Pancreas (tissue), 10 donors: Measurements from ENCODE around the gene ALDH4A1. TPM values are rescaled to one million over a fixed set of nuclear protein-coding genes. Genes with fewer than 3 reads are reported as not detected.

Source experiments
- ATAC-seq, 4 donors: fragments of 200-7000 bp; cut with Tn5 transposase; one replicate each; pipeline versions ENCODE4 v1.8.0 to v1.9.1; 2020; ENCODE audit warnings: mild to moderate bottlenecking in 4 of 4, moderate library complexity in 4 of 4
- DNase-seq, 6 donors: peaks; one replicate each; pipeline ENCODE4 v3.0.0-alpha.2; 2020
- FAIRE-seq: peaks from 2 replicates; lab custom pipeline; 2012; peaks lifted over from hg19 to GRCh38; lab: Jason Lieb, UNC
- H3K27ac ChIP-seq, 4 donors: fragments of 200-600 bp; sonication (generic); 1 replicate in 3 of 4; 2 replicates in 1 of 4; pipeline versions ENCODE4 v1.5.0 to v1.8.0; 2020
- H3K27me3 ChIP-seq, 4 donors: fragments of 200-600 bp; one replicate each; pipeline ENCODE4 v1.8.0; 2021
- H3K36me3 ChIP-seq, 3 donors: fragments of 200-600 bp; sonication (generic) in 1 of 3; one replicate each; pipeline versions ENCODE4 v1.5.0 to v1.8.0; 2020 to 2021
- H3K4me1 ChIP-seq, 3 donors: fragments of 200-600 bp; one replicate each; pipeline ENCODE4 v1.8.0; 2021
- H3K4me3 ChIP-seq, 4 donors: fragments of 200-600 bp; sonication (generic) in 2 of 4; one replicate each; pipeline versions ENCODE4 v1.5.0 to v1.8.0; 2020 to 2021
- H3K9me3 ChIP-seq, 4 donors: fragments of 200-600 bp; one replicate each; pipeline ENCODE4 v1.8.0; 2021
- CTCF ChIP-seq, 4 donors: fragments of 200-600 bp; sonication (generic) in 3 of 4; IDR thresholded peaks; one replicate each; pipeline versions ENCODE4 v1.5.0 to v1.8.0; 2021; ENCODE audit warnings: antibody characterized with exemption in 4 of 4
- WGBS, 2 donors: extraction: QIAGEN DNeasy Blood & Tissue Kit; methylation state at CpG; one replicate each; pipeline ENCODE4 v1.1.7; 2013; 5-methylcytosine and 5-hydroxymethylcytosine counted together
- intact Hi-C, 3 donors: fragments of 100-400 bp; cut with DNase I; formaldehyde crosslinking; loops; one replicate each; pipeline versions ENCODE4 v1.11.1 to v1.14.2; 2022
- polyA plus RNA-seq, 2 donors: library from polyadenylated mRNA; stranded (reverse); fragments of 200-250 nt; gene quantifications; one replicate each; pipeline ENCODE4 v1.2.3, GENCODE V29; 2013
- total RNA-seq, 6 donors: library from RNA; stranded (reverse); fragmentation: NEBNext Ultra II Directional in 4 of 6; extraction: Animal tissue kit (Norgen Biotek cat#: 25700) in 4 of 6; gene quantifications; one replicate each; pipeline versions ENCODE4 v1.2.1 to v1.2.4, GENCODE V29; 2021 to 2023
- donor health status: healthy with polysubstance abuse.
- donor health status: DM: no; HTN: no; CAD: no; lungs with moderate emphysema.
- donor health status: DM: no; HTN: no; CAD: no.
- donor health status: control.
- donor health status: control.
- donor health status: Bipolar disorder and iron deficiency.
- donor health status: DM: yes; HTN: yes; CAD: no.
- donor health status: DM: no; HTN: no; CAD: no.
- donor health status: DM: no; HTN: no; CAD: no.
- donor health status: DM: yes; HTN: yes; CAD: no.

ALDH4A1 gene
- total and polyA plus RNA-seq, 8 donors: 1.4 to 7.6 (median 4.4) TPM

DNA sequence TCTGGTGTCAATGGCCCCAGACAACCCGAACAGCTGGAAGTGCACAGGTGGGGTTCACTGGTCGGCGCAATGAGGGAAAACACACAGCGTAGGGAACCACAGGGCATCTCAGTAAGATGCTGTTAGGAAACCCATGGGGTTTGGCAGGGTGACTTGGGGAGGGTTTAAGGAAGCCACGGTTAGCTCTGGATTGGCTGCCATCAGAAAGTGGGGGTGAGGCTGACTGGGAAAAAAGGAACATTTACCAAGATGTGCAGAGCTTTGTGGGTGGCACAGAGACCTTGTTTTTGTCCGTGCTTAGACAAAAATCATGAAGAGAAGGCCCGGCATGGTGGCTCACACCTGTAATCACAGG, 11.0 kb downstream of the ALDH4A1 start:
- no peak for ATAC-seq
- 89 to 92% methylated on average over 7 of the region's 7 CpGs for WGBS, 2 donors
- no peak for DNase-seq
- Histone ChIP-seq H3K9me3 (no peaks in the 10 kb centered on the region), H3K4me3 (no peak overlapping the region), H3K4me1 (no peaks in the 10 kb centered on the region), H3K36me3 (no peaks in the 10 kb centered on the region), H3K27me3 (no peaks in the 10 kb centered on the region), H3K27ac (no peak overlapping the region)
- FAIRE-seq: no peak
- TF ChIP-seq CTCF (IDR thresholded peaks at IDR 0.05): no peak
- intact Hi-C loops: no loop called here

- H3K4me1 ChIP-seq: no peaks in the 10 kb centered on the region
- no peak for TF ChIP-seq CTCF (IDR thresholded peaks at IDR 0.05)
- WGBS, 2 donors: 57 to 64% methylated on average over 6 of the region's 6 CpGs
- H3K27me3 ChIP-seq: no peaks in the 10 kb centered on the region
- peak in 2 of 4 donors; percentile 36 to 53 for ATAC-seq
- no peak for DNase-seq
- FAIRE-seq: no peak
- intact Hi-C loops: no loop called here
- no peak overlapping the region for H3K27ac ChIP-seq
- H3K4me3 ChIP-seq: no peak overlapping the region
- H3K9me3 ChIP-seq: no peaks in the 10 kb centered on the region
- no peaks in the 10 kb centered on the region for H3K36me3 ChIP-seq
These were observed 11.5 kb downstream of the ALDH4A1 start for GRCh38 chr1:18890706-18891425.

- DNase-seq (no peak), ATAC-seq (no peak), FAIRE-seq (no peak)
- H3K27me3 ChIP-seq: no peaks in the 10 kb centered on the region
- no peaks in the 10 kb centered on the region for H3K4me1 ChIP-seq
- no peak overlapping the region for H3K27ac ChIP-seq
- no peaks in the 10 kb centered on the region for H3K36me3 ChIP-seq
- intact Hi-C loops: no loop called here
- H3K4me3 ChIP-seq: no peak overlapping the region
- H3K9me3 ChIP-seq: no peaks in the 10 kb centered on the region
- 87 to 92% methylated on average over 1 of the region's 1 CpG for WGBS, 2 donors
- no peak for TF ChIP-seq CTCF (IDR thresholded peaks at IDR 0.05)
These were observed 16.4 kb downstream of the ALDH4A1 start for GRCh38 chr1:18886003-18886335.

DNA sequence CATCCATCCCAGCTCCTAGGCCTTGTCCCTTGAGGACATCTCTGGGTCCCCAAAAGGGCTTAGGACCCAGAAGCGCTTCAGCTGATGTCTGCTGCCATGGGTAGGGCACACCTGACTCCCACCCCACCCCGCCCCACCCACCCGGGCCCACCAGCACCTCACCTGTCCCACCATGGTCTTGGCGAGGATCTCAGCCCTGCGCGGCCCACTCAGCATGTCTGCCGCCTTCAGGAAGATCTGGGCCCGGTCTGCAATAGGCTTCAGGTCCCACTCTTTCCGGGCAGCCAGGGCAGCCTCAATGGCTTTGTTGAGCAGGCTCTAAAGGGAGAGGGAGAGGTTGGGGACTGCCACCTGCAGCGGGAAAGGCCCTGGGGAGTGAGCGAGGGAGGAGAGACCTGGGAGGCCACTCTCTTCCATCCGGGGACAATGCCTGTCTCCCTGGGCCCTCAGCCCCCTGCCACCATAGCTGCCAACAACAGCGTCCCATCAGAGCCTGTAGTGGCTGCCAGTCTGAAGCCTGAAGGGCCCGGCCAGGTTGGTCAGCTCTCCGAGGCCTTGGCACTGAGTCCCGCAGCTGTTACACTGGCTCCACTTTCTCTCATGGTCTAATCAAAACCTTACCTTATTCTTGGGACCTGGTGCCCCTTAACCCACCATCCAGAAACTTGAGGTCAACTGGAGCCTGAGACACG, 16.9 kb downstream of the ALDH4A1 start:
- Histone ChIP-seq H3K9me3 (no peaks in the 10 kb centered on the region), H3K27me3 (no peaks in the 10 kb centered on the region), H3K36me3 (no peaks in the 10 kb centered on the region), H3K27ac (no peak overlapping the region), H3K4me3 (no peak overlapping the region), H3K4me1 (no peaks in the 10 kb centered on the region)
- no peak for TF ChIP-seq CTCF (IDR thresholded peaks at IDR 0.05)
- DNase-seq: peak in 1 of 6 donors; percentile 38
- FAIRE-seq: no peak
- intact Hi-C loops: no loop called here
- WGBS, 2 donors: 78 to 85% methylated on average over 17 of the region's 17 CpGs
- no peak for ATAC-seq

- Histone ChIP-seq H3K4me1 (no peaks in the 10 kb centered on the region), H3K27ac (no peak overlapping the region), H3K36me3 (no peaks in the 10 kb centered on the region), H3K9me3 (no peaks in the 10 kb centered on the region), H3K27me3 (no peaks in the 10 kb centered on the region), H3K4me3 (no peak overlapping the region)
- ATAC-seq (no peak), FAIRE-seq (no peak), DNase-seq (peak in 1 of 6 donors; percentile 53)
- intact Hi-C loops: no loop called here
- 75 to 76% methylated on average over 6 of the region's 6 CpGs for WGBS, 2 donors
- no peak for TF ChIP-seq CTCF (IDR thresholded peaks at IDR 0.05)
These were observed 17.6 kb downstream of the ALDH4A1 start for GRCh38 chr1:18884727-18885126.
